HT1080 (cell line): Measurements from ENCODE around the gene TSPO2. TPM values are rescaled to one million over a fixed set of nuclear protein-coding genes. Genes with fewer than 3 reads are reported as not detected.
A peak's percentile ranks its signal among the peaks of the same experiment; 100 is the strongest.

Experiments used
- DNase-seq: peaks from one replicate; pipeline ENCODE4 v3.0.0-alpha.2; 2015; ENCODE audit warnings: low read depth
- total RNA-seq: library from RNA; depleted of rRNA; stranded (reverse); fragments of >200 nt; shearing (Covaris generic); gene quantifications from 2 replicates; pipeline ENCODE4 v1.2.3, GENCODE V29; 2014

Gene TSPO2
- total RNA-seq, 1 experiment from 2014 or later: 0.34 TPM

DNA sequence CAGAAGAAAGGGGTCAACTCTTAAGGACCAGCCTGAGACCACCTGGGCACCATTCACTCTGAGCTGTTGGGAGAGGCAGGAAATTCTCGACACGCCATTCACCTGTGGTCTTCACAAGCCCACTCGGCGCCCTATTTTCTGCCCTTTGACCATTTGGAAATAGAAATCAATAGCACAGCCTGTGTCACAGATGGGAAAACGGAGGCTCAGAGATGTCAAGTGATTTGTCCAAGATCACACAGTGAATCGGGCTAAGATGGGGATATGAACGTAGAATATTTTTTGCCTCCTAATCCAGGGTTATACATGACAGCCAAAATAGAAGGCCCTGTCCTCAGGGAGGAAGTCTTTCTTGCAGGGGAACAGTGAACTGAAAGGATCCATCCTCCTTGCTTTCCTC, 7.7 kb downstream of the TSPO2 start:
- no peak for DNase-seq

DNA sequence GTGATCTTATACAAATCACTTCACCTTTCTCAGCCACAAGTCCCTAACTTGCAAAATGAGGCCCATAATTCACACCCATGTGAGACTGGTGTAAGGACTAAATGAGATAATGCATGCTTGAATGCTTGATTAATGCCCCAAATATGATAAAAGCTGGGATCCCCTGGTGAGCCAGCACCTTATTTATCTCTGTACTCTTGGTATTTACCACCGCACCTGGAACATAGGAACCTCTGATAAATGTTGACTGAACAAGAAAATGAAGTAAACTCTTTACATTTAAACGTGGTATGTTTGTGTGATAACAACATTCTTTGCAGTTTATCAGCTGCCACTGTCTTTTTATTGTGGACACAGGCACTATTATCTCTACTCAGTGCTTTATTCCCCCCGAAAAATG, 8.3 kb downstream of the TSPO2 start:
- DNase-seq: no peak

DNA sequence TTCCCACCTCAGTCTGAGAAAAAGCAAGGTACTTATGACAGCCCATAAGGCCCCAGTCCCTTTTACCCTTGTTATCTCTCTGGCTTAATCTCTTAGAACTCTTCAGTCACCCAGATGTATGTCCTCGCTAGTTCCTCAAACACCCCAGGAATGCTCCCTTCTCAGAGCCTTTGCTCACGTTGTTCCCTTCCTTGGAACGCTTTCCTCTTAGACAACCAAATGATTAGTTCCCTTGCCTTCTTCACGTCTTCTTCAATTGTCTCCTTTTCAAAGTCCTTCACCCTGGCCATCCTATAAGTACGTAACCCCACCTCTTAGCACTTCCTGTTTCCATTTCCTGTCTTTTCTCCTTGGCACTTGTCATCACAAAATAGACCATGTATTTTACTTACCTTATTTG, 9.6 kb downstream of the TSPO2 start:
- DNase-seq: no peak

DNA sequence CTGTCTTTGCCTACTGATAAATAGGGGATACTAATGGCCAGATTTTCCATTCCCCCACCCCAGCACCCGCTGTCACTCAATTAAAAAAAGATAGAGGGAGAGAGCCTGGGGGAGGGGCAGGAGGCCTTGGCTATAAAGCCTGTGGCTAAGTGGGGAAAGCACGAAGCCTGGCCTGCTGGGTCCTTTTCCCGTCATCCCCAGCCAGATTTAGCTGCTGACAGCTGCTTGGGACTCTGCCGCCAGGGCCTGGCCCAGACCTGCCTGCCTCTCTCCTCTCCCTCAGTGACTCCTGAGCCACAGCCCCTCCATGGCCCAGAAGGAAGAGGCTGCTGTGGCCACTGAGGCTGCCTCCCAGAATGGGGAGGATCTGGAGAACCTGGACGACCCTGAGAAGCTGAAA, 10.8 kb downstream of the TSPO2 start, which contains the start of gene APOBEC2:
TSS of gene APOBEC2 (plus strand) at position 162 of the 400 bp plus-strand sequence. CDS start at position 308, 146 bp downstream.
- DNase-seq: no peak

DNA sequence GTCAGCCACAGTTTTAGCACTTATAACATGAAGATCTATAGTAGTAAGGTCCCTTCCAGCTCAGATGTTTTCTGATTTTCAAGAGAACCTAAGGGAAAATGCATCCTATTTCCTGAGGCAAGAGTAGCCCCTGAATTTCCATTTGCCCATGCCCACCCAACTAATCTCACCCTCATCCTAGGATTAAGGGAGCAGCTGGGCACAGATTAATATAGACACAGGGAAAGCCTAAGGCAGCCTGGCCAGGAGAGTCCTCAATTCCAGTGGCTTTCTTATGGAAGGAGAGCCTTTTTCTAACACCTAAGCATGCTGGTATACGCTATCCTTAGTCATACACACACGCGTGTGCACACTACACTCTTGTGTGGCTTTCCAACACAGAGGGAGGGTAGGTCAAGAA, 12.2 kb downstream of the TSPO2 start:
- DNase-seq: no peak

DNA sequence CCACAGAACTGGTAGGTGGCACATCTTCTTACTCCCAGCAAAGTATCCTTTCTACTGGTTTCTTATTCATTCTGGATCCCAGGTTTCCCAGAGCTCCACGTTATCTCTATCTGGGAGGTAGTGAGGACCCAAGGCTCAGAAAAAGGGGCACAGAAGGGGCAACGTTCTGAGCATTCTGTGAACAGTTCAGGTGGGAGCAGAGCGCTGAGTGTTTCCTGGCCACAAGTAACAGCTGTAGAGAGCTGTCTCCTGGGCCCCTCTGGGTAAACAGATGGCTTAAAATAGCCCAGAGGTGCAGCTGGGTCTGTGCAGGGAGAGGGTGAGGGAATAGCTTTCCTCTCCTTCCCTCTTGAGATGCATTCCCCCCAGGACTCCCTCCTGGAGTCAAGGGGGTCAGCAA, 12.9 kb downstream of the TSPO2 start:
- DNase-seq: no peak

DNA sequence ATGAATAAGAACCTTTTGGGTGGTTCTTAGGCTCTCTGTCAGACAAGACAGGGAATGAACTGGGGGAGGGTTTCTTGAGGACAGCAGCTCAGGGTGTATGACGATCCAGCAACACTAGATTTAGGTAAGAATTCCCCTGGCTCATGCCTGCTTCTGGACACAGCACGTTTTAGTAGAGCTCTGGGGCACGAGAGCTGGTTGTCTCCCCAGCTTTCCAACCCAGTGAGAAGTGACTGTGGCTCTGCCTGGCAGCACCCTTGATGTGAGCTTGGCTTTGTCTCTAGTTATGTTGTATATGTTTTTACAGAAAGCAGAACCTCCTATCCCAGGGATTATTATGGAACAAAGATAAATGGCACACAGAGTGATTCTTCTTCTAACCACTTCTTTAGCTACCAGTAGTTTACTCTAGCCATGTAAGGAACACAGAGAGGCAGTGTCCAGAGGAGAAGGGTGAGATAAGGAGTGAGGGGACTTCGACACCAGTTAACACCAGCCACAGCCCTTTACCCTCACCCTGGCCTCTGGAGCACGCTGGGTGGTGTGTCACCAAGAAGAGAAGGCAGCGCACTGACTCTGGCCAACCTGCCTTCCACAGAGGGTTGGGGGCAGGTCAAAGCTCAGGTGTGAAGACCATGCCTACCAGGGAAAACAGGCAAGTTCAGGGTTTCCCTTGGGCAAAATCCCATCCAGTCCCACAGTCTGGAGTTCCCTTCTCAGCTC, 14.7 kb downstream of the TSPO2 start:
- DNase-seq: no peak

DNA sequence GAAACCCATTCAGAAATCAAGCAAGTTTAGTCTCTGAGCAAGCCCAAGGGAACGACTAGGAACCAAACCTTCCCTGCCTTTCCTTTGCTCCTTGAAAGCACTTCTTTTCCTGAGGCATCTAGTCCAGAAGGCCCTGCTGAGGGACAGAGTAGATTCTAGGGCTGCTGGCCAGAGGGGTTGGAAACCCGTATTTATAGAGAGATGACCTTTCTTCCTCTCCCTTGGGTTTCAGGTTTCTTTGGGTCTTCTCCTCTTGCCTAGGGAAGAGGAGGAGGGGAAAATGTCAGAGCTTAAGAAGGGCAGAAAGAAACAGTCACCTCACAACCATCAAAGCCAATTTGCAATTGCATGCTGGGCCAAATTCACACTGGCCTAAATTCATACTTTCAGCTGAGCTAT, 16.5 kb downstream of the TSPO2 start:
- DNase-seq: no peak

DNA sequence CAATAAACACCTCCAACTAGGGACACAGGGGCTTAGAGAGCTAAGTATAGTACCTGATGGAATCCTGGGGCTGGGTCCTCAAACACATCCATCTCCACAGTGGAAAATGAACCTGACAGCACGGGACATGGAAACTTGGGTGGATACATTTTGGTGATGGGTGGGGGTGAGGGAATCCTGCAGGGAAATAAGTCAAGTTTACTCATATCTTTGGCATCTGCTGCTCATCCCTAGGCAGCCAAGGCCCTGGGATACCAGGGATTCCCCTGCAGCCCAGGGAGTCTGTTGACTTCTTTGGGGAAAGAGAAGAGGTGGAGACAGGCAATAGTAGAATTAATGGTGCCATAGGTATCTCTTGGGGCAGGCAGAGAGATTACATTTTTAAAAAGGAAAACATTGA, 17.3 kb downstream of the TSPO2 start:
- no peak for DNase-seq

DNA sequence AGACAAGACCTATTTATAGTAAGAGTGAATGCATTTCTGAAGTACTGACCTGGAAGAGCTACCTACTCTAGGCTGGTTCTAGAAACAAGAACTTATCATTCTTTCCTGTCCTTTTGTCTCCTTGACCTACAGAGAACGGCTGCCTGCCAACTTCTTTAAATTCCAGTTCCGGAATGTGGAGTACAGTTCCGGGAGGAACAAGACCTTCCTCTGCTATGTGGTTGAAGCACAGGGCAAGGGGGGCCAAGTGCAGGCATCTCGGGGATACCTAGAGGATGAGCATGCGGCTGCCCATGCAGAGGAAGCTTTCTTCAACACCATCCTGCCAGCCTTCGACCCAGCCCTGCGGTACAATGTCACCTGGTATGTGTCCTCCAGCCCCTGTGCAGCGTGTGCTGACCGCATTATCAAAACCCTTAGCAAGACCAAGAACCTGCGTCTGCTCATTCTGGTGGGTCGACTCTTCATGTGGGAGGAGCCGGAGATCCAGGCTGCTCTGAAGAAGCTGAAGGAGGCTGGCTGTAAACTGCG, 19.0 kb downstream of the TSPO2 start:
- DNase-seq: no peak

DNA sequence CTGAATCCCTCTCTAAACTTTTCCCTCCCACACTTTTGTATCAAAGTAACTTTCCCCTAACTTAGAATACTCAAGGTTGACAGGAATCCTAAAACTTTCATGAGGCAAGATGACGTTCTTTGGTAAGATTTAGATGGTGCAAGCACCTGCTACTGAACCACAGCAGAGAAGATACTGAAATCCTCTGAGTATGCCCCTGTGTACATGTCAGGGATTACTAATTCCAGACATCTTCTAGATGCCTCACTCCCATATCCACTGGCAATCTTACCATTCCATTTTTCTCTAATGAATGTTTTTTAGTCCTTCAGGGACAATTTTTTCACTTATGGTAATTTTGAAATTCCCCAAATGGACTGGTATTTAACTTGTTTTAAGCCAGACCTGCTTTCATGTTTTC, 19.8 kb downstream of the TSPO2 start:
- no peak for DNase-seq

DNA sequence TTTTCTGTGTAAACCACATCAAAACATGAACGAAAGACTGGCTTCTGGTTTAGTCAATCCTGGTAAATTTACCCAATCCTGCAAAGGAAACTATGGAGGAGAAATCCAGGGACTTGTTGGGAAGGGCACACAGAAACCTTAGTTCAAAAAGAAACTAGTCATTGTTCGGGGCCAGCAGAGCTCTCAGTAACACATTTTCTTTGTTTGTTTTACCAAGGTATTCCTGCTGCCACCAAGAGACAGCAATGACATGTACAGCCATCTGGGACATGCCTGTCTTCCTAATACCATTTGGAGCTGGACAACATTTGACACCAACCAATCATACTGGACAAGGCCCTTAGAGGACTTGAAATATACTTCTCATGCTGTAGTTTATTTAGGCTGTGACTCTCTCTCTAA, 21.6 kb downstream of the TSPO2 start:
- DNase-seq: no peak

DNA sequence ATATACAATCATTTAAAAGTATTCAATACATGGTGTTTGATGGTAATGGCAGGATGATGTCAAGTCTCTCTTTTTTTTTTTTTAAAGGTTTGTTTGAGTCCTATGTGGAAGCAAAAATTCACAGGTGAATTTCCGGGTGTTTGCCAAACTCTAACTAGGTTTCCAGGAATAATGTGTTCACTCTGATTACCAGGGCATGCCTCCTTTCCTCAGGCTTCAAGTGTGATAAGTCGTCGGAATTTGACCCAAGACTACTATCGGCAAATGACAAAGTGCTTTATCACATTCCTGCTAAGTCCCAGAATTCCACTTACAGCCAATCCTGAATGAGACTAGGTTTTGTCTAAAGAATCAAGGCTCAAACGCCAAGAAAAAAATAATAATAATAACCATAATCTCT, 22.6 kb downstream of the TSPO2 start:
- DNase-seq: no peak

DNA sequence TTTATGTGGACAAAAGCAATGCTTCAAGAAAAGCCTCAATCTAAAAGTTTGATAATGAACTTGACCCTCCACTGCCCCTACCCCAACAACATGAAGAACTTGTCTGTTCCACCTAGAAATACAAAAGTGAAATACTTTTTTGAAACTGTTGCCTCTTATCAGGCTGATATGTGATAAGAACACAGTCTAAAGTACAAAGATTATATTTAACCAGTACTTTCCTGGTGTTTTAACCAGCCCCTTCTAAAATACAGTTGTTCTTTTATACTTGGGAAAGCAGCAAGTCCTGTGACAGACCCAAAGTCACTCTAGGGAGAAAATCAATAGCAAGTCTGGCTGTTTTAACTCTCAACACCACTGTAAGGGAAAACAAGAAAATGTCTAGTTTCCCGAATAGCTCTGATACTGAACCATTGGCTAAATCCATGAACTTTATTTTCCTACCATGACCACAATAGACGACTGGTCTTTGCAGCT, 23.3 kb downstream of the TSPO2 start:
- no peak for DNase-seq

DNA sequence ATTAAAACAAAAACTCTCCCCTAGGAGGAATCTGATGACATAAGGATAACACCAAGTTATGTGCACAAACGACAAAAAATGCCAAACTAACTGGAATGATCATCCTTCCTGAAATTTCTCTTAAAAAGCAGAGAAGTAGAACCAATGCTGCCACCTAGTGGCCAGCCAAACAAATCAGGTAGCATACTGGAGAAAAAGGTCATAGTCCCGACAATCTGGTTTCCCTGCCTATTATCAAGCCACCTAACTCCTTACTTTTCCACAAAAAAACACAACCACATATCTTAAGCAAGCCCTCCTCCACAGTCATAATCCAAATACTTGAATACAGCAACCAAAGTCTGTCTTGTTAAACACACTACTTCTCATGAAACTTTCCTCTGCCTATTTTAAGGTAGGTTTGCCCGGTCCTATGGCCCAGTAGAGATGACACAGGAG, 24.6 kb downstream of the TSPO2 start:
- peak; percentile 64 for DNase-seq

DNA sequence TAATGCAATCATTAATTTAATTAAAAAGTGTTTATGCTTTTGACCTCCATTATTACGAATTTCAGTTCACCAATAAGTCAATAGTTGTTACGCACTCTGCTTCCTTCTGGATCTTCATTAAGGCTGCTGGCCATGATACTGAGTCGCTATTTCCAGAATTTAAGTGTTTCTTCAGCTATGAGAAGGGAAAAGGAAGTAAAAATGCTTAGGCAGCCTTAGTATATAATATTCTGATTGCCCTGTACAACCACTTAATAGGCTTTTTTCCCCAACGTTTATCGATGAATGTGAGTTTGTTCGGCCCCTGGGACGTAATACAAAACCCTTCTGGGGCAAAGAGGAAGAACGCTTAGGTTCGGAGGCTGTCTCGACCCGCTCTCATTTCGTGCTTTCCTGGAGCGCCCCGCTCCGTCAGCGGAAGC, 29.2 kb downstream of the TSPO2 start:
- DNase-seq: no peak

DNA sequence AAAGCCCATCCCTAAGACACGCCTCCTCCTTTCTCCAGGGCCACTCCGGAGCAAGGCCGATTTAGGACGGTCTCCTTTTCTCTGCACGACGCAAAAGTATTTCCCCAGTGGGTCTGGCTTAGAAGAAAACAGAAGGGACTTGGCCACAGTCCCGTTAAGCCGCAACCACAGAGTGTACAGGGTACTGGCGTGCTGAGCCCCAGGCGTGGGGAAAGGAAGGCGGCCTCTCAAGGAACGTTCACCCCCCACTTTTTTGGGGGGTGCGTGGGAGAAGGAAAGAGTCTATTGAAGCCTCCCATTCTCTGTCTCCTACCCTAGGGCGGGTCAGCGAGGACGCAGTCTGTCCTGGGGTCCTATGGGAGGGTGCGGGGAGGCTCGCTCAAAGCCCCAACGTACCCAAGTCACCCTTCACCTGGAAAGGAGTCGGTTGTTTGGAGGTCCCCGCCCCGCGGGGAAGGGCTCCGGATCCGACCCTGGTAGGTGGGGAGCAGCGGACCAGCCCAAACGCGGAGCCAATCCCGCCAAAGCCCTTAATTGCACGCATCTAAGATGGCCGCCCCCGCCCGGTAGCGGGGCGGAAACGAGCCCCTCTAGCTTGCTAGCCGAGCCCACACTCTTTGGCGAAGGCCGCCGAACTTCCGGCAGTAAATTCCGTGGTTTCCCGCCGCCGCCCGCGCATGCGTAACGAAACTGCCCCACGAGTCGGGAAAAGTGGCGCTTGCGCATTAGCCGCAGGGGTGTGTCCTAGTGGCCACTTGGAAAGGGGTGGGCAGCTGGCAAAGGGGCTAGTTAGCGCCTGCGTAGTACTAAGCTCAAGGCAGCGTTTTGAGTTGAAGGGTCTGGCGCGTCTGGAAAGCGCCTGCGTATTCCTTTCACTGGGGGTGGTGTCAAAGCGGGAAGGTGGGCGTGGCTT, 29.9 kb downstream of the TSPO2 start, which contains the start of gene OARD1:
TSS of gene OARD1 (minus strand) at position 434 of the 913 bp plus-strand sequence. CDS start 722 bp downstream, outside the sequence.
- DNase-seq: peak; percentile 99

DNA sequence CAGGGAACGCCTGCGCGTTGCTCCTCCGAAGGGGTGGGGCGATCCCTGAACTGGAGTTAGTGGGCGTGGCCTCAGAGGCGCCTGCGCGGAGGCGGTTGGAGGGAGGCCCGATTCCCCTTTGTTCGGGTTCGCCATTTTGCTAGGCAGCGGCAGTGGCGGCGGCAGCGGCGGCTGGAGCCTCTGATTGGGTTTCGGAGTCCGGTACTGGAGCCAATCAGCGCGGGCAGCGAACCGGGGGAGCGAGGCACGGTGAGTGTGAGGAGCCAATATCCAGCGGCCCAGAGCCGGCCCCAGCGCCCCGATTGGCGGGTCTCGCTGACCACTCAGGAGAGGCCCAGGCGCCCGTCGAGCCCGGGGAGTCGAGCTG, 30.6 kb downstream of the TSPO2 start, which contains the start of gene NFYA:
TSS of gene NFYA (plus strand) at position 139 of the 367 bp plus-strand sequence. CDS start 6,116 bp downstream, outside the sequence.
- DNase-seq: peak; percentile 99

DNA sequence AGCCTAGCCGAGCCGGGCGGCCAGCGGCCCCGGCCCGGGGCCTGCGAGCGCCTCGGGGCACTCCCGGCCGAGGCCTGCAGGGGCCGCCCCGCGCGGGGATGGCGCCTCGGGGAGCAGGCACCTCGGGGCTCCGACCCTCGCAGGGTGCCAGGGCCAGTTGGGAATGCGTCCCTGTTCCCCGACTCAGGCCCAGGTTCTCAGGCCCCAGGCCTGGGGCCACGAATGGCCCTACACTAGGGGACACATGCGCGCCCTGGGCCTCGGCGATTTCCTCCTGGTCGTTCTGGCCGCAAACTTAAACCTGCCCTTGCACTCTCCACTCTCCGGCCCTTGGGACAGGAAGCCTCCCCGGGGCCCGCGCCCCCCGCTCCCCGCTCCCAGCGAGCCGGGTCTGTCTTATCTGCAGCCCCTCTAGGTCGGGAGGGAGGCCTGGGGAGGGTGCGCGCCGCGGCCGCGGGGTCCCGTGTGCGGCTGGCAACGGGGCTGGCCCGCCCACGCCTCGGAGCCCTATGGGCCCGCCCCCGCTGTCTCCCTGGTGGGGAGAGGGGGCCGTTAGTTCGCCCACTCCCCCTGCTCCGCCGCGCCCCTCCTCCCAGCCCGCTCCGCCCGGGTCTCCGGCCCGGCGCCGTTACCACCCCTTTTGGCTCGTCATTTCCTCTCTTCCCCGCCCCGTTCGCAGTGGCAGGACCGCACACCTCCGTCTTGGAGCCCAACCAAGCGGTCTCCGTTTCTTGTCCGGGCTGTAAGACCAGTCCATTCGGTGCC, 31.1 kb downstream of the TSPO2 start:
- DNase-seq: peak; percentile 82

DNA sequence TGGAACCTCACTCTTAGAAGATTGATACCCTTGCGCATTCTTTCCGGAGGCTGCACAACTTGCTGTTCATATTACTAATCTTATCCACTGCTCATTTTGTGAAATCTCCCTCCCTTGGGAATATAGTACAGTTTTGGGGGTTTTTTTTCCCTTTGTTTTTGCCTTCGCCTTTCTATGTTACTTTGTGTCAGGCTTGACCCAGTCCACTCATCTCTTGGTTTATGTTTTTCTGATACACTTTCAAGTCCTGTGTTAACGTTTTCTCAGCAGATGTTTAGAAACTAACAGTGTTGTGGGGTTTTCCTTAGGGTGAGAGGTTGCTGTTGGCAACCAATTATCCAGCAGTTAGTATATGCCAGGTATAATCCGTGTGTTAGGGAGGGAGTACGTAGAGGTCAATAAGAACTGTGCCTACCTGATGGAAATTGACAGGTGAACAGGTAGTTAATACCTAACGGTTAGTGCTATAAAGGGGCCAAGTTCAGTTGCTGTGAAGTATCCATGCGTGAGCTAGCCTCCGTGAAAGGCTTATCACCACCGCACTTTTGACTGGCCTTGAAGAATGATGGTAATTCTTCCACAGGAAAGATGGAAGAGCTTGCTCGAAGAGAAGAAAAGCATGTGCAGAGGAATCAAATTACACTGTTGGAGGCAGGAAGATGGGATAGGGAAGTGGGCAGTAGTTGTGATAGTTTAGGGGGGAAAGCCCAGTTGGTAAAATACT, 31.9 kb downstream of the TSPO2 start:
- DNase-seq: peak; percentile 33
